ENCODE results near the gene TRIM73.
"Not testable (repeated sequence)": the region's sequence is repeated elsewhere in the genome, so short reads cannot be mapped to it uniquely, and the experiment has no call there.

TRIM73 gene

DNA sequence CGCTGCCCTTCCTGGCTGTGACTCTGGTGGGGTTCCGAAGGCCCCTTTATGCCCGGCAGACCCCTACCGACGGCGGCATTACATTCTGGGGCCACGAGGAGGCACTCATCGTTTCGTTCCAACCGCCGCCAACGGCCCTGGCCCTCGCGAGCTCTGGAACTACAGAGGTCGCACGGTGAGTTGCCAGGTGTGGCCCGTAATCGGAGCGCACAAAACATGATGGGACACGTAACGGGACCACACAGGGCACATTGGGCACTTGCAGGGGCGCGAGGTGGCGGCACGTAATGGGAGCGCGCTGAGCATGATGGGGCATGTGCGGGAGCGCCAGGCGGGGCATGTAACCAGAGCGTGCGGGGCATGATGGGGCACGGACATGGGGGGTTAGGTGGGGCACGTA, at the start of gene TRIM73:
TRIM73 (plus strand) TSS at position 301 of the 400 bp plus-strand sequence. CDS start 3,305 bp downstream, outside the sequence.
- not testable (repeated sequence) for H3K36me3 Mint-ChIP-seq (ENCODE audit: low read depth); H3K4me1 Mint-ChIP-seq; H3K9me3 Mint-ChIP-seq; H3K27me3 Mint-ChIP-seq (ENCODE audit: low read depth); H3K27ac Mint-ChIP-seq; H3K4me3 Mint-ChIP-seq

DNA sequence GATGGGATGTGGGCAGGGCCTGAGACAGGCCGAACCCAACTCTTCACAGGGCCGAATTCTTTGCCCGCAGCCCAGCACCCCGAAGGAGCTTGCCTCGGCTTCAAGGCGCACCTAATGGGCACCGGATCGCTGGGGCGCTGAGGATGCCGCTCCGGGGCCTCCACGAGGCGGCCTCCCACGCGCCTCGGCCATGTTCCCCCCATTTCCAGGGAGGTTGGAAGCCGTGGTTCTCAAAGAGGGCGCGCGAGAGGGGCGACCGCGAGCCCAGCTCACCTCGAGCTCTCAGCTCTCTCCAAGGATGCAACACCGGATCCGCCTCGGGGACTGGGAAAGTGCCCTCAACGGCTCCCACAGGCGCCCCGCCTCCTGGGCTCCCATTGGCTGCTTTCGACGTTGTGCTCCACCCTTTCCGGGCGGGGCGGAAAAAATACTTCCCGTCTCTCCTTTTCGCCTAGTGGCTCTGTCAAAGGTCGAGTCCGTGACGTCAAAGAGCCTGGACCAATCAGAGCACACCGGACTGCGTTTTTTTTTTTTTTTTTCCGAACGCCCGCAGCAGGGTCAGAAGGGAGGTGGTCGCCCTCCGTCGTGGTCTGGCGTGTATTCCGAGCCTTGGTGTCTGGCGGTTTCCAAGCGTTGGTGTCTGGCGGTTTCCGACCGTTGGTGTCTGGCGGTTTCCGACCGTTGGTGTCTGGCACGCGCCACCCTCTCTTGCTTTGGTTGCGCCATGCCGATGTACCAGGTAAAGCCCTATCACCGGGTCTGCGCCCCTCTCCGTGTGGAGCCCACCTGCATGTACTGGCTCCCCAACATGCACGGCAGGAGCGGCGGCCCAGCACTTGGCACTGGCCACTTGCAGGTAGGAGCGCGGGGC, 36.5 kb upstream of the TRIM73 start:
- H3K27ac Mint-ChIP-seq; H3K36me3 Mint-ChIP-seq (ENCODE audit: low read depth); H3K27me3 Mint-ChIP-seq (ENCODE audit: low read depth); H3K4me1 Mint-ChIP-seq; H3K9me3 Mint-ChIP-seq: not testable (repeated sequence)
- H3K4me3 Mint-ChIP-seq, result peak overlapping the region in 2 of 3 experiments; percentile 8 to 32

DNA sequence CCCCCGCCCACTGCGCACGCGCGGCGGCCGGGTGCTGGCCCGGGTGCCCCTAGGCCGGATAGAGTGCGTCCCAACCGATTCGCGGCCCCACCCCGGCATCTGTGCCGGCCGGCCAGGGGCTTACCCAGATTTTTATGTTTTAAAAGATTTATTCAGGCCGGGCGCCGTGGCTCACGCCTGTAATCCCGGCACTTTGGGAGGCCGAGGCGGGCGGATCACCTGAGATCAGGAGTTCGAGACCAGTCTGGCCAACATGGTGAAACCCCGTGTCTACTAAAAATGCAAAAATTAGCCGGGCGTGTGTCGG, 35.9 kb upstream of the TRIM73 start:
- not testable (repeated sequence) for H3K4me1 Mint-ChIP-seq

DNA sequence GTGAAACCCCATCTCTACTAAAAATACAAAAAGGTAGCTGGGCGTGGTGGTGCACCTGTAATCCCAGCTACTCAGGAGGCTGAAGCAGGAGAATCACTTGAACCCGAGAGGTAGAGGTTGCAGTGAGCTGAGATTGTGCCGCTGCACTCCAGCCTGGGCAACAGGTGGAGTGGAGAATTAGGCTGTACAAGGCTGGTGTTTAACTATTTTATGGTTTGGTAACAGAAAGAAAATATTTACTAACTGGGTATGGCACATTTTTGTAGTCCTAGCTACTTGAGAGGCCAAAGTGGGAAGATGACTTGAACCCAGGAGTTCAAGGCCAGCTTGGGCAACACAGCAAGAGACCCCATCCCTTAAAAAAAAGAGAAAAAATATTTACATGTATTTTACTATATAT, 31.4 kb upstream of the TRIM73 start:
- not testable (repeated sequence) for H3K36me3 Mint-ChIP-seq (ENCODE audit: low read depth); H3K4me3 Mint-ChIP-seq; H3K9me3 Mint-ChIP-seq; H3K27me3 Mint-ChIP-seq (ENCODE audit: low read depth); H3K27ac Mint-ChIP-seq; H3K4me1 Mint-ChIP-seq

More for the DNA sequence above, 35.9 kb upstream of the TRIM73 start:
- H3K36me3 Mint-ChIP-seq (ENCODE audit: low read depth); H3K9me3 Mint-ChIP-seq; H3K27me3 Mint-ChIP-seq (ENCODE audit: low read depth); H3K4me3 Mint-ChIP-seq; H3K27ac Mint-ChIP-seq: not testable (repeated sequence)

DNA sequence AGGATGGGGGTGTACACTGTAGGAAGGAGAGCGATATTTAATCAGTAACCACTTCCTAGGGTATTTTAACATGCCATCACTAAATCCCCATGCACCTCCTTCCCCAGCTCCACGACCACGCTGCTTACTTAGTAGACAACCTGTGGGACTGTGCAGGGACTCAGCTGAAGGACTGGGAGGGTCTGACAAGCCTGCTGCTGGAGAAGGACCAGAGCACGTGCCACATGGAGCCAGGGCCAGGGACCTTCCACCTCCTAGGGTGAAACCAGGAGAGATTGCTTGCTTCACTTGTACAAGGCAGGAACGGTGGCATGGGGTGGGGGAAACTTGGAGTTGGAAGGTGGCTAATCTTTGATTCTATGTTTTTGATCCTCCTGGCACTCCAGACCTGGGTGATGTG, 28.8 kb upstream of the TRIM73 start:
- H3K36me3 Mint-ChIP-seq (ENCODE audit: low read depth); H3K9me3 Mint-ChIP-seq; H3K4me3 Mint-ChIP-seq; H3K27ac Mint-ChIP-seq; H3K27me3 Mint-ChIP-seq (ENCODE audit: low read depth); H3K4me1 Mint-ChIP-seq: not testable (repeated sequence)

DNA sequence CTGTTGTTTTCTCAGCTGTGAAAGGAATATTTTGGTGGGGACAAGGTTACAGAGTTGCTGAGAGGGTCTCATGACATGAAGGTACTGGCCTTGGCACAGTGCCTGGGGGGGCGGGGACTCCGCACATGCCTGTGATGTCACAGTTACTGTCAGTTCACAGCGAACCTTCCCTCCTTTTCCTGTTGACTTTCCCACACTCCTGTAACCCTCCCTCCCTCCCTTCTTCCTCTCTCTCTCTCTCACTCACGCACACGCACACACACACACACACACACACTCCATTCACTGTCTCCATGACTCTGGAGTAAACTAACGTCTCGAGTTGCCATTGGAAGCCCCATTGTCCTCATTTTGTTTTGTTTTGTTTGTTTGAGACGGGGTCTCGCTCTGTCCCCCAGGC, 28.1 kb upstream of the TRIM73 start:
- H3K27me3 Mint-ChIP-seq (ENCODE audit: low read depth); H3K4me3 Mint-ChIP-seq; H3K9me3 Mint-ChIP-seq; H3K4me1 Mint-ChIP-seq; H3K36me3 Mint-ChIP-seq (ENCODE audit: low read depth); H3K27ac Mint-ChIP-seq: not testable (repeated sequence)

DNA sequence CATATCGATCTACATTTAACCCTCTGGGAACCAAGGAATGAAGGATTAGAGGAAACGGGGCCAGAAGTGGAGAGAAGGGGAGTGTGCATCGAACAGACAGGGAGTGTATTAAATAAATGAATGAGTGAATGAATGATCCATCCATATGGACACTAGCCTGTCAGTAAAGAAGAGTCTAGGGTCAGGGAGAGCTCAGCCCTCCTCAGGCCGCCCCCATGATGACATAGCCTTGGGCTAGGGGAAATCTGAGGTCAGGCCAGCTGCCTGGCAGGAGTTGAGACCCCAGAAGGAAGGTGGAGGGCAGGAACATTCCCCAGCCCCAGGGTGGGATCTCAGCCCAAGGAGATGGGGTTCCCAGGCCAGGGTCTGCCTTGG, 21.3 kb upstream of the TRIM73 start:
- H3K4me3 Mint-ChIP-seq; H3K36me3 Mint-ChIP-seq (ENCODE audit: low read depth); H3K27ac Mint-ChIP-seq; H3K27me3 Mint-ChIP-seq (ENCODE audit: low read depth); H3K4me1 Mint-ChIP-seq; H3K9me3 Mint-ChIP-seq: not testable (repeated sequence)

DNA sequence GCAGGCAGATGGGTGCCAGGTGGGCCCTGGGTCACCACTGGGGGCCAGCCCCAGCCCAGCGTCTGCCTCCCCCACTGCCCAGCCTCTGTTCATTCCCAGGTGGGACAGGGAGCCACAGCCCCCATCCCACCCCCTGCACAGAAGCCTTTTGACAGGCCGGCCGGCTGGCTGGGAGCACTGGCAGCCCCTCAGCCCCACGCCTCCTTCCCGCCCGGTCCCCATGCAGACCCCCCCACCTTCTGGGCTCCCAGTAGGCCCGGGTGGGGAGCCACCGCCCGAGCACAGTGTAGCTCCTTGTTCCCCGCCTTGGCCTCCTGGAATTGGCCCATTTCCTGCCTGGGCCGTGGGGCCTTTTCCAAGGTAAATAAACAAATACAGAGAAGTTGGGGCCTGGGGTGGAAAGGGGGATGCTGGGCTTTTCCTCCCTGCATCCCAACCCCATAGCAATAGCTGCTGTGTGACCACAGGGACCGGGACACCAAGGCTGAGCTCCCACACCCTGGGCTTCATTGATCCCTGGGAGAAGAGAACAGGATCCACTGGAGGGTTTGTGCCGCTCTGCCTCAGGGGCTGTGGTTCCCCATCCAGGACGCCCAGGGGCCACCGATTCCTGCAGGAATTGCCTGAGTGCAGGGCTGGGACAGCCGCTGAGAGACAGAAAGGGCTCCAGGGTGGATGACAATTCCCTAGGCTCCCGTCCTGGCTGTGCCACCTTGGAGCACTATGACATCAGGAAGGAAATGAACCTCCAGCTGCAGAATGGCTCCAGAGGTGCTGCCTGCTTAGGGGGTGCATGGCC, 20.7 kb upstream of the TRIM73 start:
- H3K4me3 Mint-ChIP-seq; H3K9me3 Mint-ChIP-seq; H3K4me1 Mint-ChIP-seq; H3K27me3 Mint-ChIP-seq (ENCODE audit: low read depth); H3K27ac Mint-ChIP-seq; H3K36me3 Mint-ChIP-seq (ENCODE audit: low read depth): not testable (repeated sequence)

DNA sequence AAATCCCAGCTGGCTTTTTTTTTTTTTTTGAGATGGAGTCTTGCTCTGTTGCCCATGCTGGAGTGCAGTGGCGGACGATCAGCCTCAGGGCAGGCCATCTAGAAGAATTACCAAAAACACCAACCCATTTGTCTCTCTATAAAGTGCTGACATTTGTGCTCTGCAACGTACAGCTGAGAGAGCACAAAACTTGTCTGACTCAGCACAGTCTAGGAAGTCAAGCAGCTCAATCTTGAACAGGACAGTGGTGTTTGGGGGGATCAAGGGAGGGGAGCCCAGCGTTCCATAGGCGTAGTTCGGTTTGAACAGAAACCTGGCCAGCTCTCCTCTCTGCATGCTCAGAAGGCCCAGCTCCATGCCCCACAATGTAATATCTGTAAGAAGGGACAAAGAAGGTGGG, 2.2 kb upstream of the TRIM73 start:
- H3K27ac Mint-ChIP-seq; H3K36me3 Mint-ChIP-seq (ENCODE audit: low read depth); H3K9me3 Mint-ChIP-seq; H3K4me3 Mint-ChIP-seq; H3K4me1 Mint-ChIP-seq; H3K27me3 Mint-ChIP-seq (ENCODE audit: low read depth): not testable (repeated sequence)

DNA sequence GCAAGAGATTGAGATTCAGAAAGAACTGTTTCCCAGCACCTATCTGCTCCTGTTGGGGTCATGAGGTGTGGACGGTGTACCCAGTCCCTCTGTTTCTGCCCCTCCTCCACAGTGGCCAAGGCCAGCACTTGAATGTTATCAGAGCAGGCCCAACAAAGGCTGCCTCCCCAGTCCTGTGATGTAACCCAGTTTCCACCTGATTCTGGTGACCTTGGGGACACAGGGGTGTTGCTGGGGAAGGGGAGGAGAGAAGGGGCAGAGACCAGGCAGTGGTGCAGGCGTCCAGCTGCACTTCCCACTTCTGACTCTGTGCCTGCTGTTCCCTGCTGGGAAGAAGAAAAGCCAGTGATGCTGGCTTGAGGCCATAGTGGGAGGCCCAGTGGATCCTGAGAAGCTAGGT, 2.4 kb downstream of the TRIM73 start:
- H3K4me3 Mint-ChIP-seq, result not testable (repeated sequence)

DNA sequence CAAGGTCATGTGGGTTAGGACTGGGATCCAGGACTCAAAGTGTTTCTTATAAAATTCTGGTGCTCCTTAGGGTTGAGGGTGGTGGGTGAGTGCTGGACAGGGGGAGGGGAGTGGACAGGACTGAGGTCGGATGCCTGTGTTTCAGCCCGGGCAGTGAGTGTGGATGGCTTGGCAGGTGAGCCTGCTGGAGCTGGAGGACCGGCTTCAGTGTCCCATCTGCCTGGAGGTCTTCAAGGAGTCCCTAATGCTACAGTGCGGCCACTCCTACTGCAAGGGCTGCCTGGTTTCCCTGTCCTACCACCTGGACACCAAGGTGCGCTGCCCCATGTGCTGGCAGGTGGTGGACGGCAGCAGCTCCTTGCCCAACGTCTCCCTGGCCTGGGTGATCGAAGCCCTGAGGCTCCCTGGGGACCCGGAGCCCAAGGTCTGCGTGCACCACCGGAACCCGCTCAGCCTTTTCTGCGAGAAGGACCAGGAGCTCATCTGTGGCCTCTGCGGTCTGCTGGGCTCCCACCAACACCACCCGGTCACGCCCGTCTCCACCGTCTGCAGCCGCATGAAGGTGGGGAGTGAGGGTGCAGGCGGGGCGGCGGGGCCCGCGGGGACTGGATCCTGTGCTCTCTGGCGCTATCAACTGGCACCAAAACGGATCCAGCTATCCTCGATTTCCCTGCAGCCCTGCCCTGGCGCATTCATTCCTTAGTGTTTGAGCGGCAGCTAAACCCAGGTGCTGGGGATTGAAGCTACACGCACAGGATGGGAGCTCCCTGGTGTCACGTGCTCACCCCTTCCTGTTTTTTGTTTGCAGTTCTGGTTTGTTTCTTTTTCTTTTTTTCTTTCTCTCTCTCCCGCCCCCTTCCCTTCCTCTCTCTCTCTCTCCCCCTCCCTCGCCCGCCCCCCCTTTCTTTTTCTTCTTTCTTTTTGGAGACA, 3.6 kb downstream of the TRIM73 start:
- not testable (repeated sequence) for H3K4me1 Mint-ChIP-seq; H3K27me3 Mint-ChIP-seq (ENCODE audit: low read depth); H3K9me3 Mint-ChIP-seq; H3K27ac Mint-ChIP-seq; H3K36me3 Mint-ChIP-seq (ENCODE audit: low read depth); H3K4me3 Mint-ChIP-seq

More for the DNA sequence above, 2.4 kb downstream of the TRIM73 start:
- H3K9me3 Mint-ChIP-seq; H3K36me3 Mint-ChIP-seq (ENCODE audit: low read depth); H3K4me1 Mint-ChIP-seq; H3K27me3 Mint-ChIP-seq (ENCODE audit: low read depth); H3K27ac Mint-ChIP-seq: not testable (repeated sequence)

DNA sequence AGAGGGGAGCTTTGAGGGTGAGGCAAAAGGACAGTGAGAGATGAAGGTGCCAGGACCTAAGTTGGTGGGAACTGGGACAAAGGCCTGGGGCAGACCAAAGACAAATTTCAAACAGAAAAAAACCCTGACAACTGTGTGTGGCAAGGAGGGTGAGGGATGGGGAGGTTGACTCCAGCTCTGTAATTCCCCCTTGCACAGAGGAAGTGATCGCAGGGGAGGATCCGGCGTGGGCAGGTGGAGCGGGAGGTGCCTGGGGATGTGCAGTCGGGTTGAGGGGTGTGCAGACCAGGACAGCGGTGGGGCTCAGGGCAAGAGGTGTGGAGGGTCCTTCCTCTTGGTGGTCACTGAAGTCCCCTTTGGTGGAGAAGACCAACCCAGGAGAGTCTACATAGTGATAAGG, 5.1 kb downstream of the TRIM73 start:
- not testable (repeated sequence) for H3K27ac Mint-ChIP-seq; H3K27me3 Mint-ChIP-seq (ENCODE audit: low read depth); H3K4me3 Mint-ChIP-seq; H3K9me3 Mint-ChIP-seq; H3K4me1 Mint-ChIP-seq; H3K36me3 Mint-ChIP-seq (ENCODE audit: low read depth)

DNA sequence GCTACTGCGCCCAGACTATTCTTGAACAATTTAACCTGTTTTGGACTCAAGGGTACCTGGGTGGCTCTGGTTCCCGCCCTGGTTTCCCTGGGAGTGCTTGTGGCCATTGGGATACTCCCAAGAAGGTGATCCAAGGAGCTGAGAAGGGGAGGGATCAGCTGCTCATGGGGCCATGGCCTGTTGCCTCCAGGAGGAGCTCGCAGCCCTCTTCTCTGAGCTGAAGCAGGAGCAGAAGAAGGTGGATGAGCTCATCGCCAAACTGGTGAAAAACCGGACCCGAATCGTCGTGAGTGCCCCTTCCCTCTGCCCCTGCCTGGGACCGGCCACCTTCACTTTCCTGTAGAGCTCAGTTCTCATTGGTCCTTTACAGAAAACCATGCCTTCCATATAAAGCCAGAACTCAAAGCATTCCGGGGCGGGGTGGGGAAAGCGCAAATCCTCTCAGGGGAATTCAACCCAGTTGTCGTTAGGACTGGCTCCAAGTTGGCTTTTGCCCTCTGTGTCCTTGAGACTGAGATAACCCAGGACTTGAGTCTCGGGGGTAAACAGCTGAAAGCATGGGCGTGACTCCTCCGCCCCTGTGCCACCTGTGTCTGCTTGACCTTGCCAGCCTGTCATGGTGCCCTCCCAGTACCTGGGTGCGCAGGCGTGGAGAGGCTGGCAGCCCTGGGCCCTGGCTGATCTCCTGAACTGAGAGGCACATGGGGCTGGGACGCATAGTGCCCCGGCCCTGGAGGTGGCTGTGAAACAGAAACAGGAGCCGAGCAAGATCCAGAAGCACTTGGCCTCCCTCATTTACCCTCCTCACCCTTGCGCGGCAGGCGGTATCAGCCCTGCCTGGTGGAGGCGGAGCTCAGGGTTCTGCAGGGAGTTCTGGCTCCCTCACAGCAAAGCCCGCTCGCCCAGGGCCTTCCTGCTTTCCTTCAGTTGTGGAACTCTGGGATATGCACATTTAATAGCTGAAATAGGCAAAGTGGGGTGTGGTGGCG, 8.3 kb downstream of the TRIM73 start:
- H3K9me3 Mint-ChIP-seq; H3K27me3 Mint-ChIP-seq (ENCODE audit: low read depth); H3K36me3 Mint-ChIP-seq (ENCODE audit: low read depth); H3K4me3 Mint-ChIP-seq; H3K27ac Mint-ChIP-seq; H3K4me1 Mint-ChIP-seq: not testable (repeated sequence)

DNA sequence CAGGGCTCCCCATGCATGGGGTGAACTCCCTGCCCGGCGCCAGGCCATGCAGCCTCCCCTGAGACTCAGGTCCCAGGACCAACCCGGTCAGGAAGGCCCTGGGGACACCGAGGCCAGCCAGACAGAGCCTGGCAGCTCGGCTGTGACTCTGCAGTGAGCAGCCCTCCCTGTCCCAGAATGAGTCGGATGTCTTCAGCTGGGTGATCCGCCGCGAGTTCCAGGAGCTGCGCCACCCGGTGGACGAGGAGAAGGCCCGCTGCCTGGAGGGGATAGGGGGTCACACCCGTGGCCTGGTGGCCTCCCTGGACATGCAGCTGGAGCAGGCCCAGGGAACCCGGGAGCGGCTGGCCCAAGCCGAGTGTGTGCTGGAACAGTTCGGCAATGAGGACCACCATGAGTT, 9.2 kb downstream of the TRIM73 start:
- not testable (repeated sequence) for H3K27ac Mint-ChIP-seq; H3K36me3 Mint-ChIP-seq (ENCODE audit: low read depth)

More for the DNA sequence above, 9.2 kb downstream of the TRIM73 start:
- not testable (repeated sequence) for H3K4me1 Mint-ChIP-seq; H3K27me3 Mint-ChIP-seq (ENCODE audit: low read depth); H3K4me3 Mint-ChIP-seq; H3K9me3 Mint-ChIP-seq
